LNCaP clone FGC (cell line): ENCODE data around the gene UBE2R2.
A peak's percentile ranks its signal among the peaks of the same experiment; 100 is the strongest.
"Not testable (repeated sequence)": the region's sequence is repeated elsewhere in the genome, so short reads cannot be mapped to it uniquely, and the experiment has no call there.

ENCODE experiments used
- DNase-seq: peaks from one replicate; pipeline ENCODE4 v3.0.0-alpha.2; 2011; ENCODE audit warnings: low read depth
- H3K4me3 ChIP-seq: 2 replicates; pipeline ENCODE4 v1.5.1; 2011; ENCODE audit warnings: mild to moderate bottlenecking, low read depth, low read length, control low read depth
- CTCF ChIP-seq: IDR thresholded peaks from 2 replicates; pipeline ENCODE4 v1.5.1; 2012; ENCODE audit warnings: mild to moderate bottlenecking; ENCODE audit not compliant: control insufficient read depth, insufficient read depth; ENCODE audit errors: extremely low read depth

Gene UBE2R2

GRCh38 chr9:33837138-33837537 is 20.2 kb downstream of the UBE2R2 start:
- no peak overlapping the region for H3K4me3 ChIP-seq
- no peak for TF ChIP-seq CTCF
- DNase-seq: no peak

GRCh38 chr9:33840381-33840780 is 23.4 kb downstream of the UBE2R2 start:
- no peak overlapping the region for H3K4me3 ChIP-seq
- no peak for TF ChIP-seq CTCF
- DNase-seq: no peak

- no peak for TF ChIP-seq CTCF
- DNase-seq: no peak
- H3K4me3 ChIP-seq: no peak overlapping the region
Measured at GRCh38 chr9:33843312-33843961, 26.5 kb downstream of the UBE2R2 start.

GRCh38 chr9:33846231-33846630 is 29.3 kb downstream of the UBE2R2 start:
- H3K4me3 ChIP-seq: no peak overlapping the region
- TF ChIP-seq CTCF: no peak
- no peak for DNase-seq

GRCh38 chr9:33847894-33848205 is 30.9 kb downstream of the UBE2R2 start:
- not testable (repeated sequence) for DNase-seq, H3K4me3 ChIP-seq

GRCh38 chr9:33850267-33850629 is 33.3 kb downstream of the UBE2R2 start:
- no peak for DNase-seq
- H3K4me3 ChIP-seq: peak overlapping the region; percentile 8; the same call in 1 of the 2 replicates
- no peak for TF ChIP-seq CTCF

GRCh38 chr9:33850677-33851076 is 33.7 kb downstream of the UBE2R2 start:
- DNase-seq: no peak
- H3K4me3 ChIP-seq: peak overlapping the region; percentile 15
- TF ChIP-seq CTCF: no peak
